ENCODE data around the gene XRCC1.

Gene XRCC1

GRCh38 chr19:43620061-43621001, 45.0 kb upstream of the XRCC1 start (continued):
- TF ChIP-seq ZBTB44 (tag by site-specific recombination; IDR thresholded peaks at IDR 0.05) (peak; percentile 95; the same call in 1 of the 2 replicates), ZNF747 (tag by site-specific recombination; IDR thresholded peaks at IDR 0.05) (no peak), ZNF266 (tag by site-specific recombination; IDR thresholded peaks at IDR 0.05; ENCODE audit: low read depth) (no peak), ZNF544 (tag by site-specific recombination; IDR thresholded peaks at IDR 0.05) (no peak), ZNF132 (tag by site-specific recombination; IDR thresholded peaks at IDR 0.05; ENCODE audit: borderline replicate concordance) (no peak), ZNF311 (tag by site-specific recombination; IDR thresholded peaks at IDR 0.05; ENCODE audit: borderline replicate concordance) (0 out of 2 replicates have a peak, but pooled peaks have one; percentile 26), SCRT1 (tag by site-specific recombination; IDR thresholded peaks at IDR 0.05; ENCODE audit: borderline replicate concordance) (no peak), AEBP2 (tag by site-specific recombination; IDR thresholded peaks at IDR 0.05; ENCODE audit: borderline replicate concordance) (no peak), ZSCAN23 (tag by site-specific recombination; IDR thresholded peaks at IDR 0.05) (0 out of 2 replicates have a peak, but pooled peaks have one; percentile 37), ZNF624 (tag by site-specific recombination; IDR thresholded peaks at IDR 0.05) (no peak), HOXC10 (CRISPR knock-in tag; IDR thresholded peaks at IDR 0.05) (no peak), ZNF140 (tag by site-specific recombination; IDR thresholded peaks at IDR 0.05) (no peak), ZNF114 (tag by site-specific recombination; IDR thresholded peaks at IDR 0.05) (no peak), ZFP37 (tag by site-specific recombination; IDR thresholded peaks at IDR 0.05) (no peak), ZNF600 (tag by site-specific recombination; IDR thresholded peaks at IDR 0.05) (0 out of 2 replicates have a peak, but pooled peaks have one; percentile 65), ZNF274 (IDR thresholded peaks at IDR 0.05; ENCODE audit: low read length) (no peak), ZNF274 (tag by site-specific recombination; IDR thresholded peaks at IDR 0.05; ENCODE audit: borderline replicate concordance) (no peak), ZNF404 (tag by site-specific recombination; IDR thresholded peaks at IDR 0.05) (no peak), ZNF16 (tag by site-specific recombination; IDR thresholded peaks at IDR 0.05; ENCODE audit: low read depth) (no peak), ZNF362 (tag by site-specific recombination; IDR thresholded peaks at IDR 0.05) (peak; percentile 93), KLF8 (tag by site-specific recombination; IDR thresholded peaks at IDR 0.05) (no peak), ZNF18 (tag by site-specific recombination; IDR thresholded peaks at IDR 0.05) (no peak), MZF1 (tag by site-specific recombination; IDR thresholded peaks at IDR 0.05; ENCODE audit: borderline replicate concordance) (0 out of 2 replicates have a peak, but pooled peaks have one; percentile 61), ZBTB1 (tag by site-specific recombination; IDR thresholded peaks at IDR 0.05) (no peak), ZNF416 (tag by site-specific recombination; IDR thresholded peaks at IDR 0.05) (no peak; the same call in 1 of the 2 replicates), GLIS2 (tag by site-specific recombination; IDR thresholded peaks at IDR 0.05) (no peak), ZBTB17 (tag by site-specific recombination; IDR thresholded peaks at IDR 0.05) (peak; percentile 68), ZNF138 (tag by site-specific recombination; IDR thresholded peaks at IDR 0.05; ENCODE audit: borderline replicate concordance) (no peak), BCL11A (tag by site-specific recombination; IDR thresholded peaks at IDR 0.05; ENCODE audit: low read depth) (no peak), ZBTB8A (tag by site-specific recombination; IDR thresholded peaks at IDR 0.05) (no peak), MEIS1 (CRISPR knock-in tag; IDR thresholded peaks at IDR 0.05; ENCODE audit: borderline replicate concordance) (no peak), ZNF184 (tag by site-specific recombination; IDR thresholded peaks at IDR 0.05) (no peak), SP7 (tag by site-specific recombination; IDR thresholded peaks at IDR 0.05) (peak; percentile 6; the same call in 1 of the 2 replicates), ATF2 (tag by site-specific recombination; IDR thresholded peaks at IDR 0.05; ENCODE audit: low read depth) (no peak)

All from HEK293 (cell line).